Measurements from ENCODE around the gene GPR42. TPM values are rescaled to one million over a fixed set of nuclear protein-coding genes. Genes with fewer than 3 reads are reported as not detected.

GPR42 gene
- total RNA-seq, 1 donor from 2014 or later = not detected

- intact Hi-C loops (cut with micrococcal nuclease) = no loop called here
- DNase-seq = no peak
- no peak for ATAC-seq
These were observed 37.7 kb downstream of the GPR42 start for GRCh38 chr19:35408284-35409171.

GRCh38 chr19:35409191-35409590 is 38.3 kb downstream of the GPR42 start:
- DNase-seq = no peak
- intact Hi-C loops (cut with micrococcal nuclease) = no loop called here

GRCh38 chr19:35410487-35410886 is 39.6 kb downstream of the GPR42 start:
- intact Hi-C loops (cut with micrococcal nuclease) = no loop called here
- DNase-seq = no peak
- no peak for ATAC-seq

More at GRCh38 chr19:35409191-35409590, 38.3 kb downstream of the GPR42 start:
- ATAC-seq = no peak

GRCh38 chr19:35414442-35414841 is 43.6 kb downstream of the GPR42 start:
- no peak for ATAC-seq
- DNase-seq = no peak
- intact Hi-C loops (cut with micrococcal nuclease) = no loop called here

- no peak for DNase-seq
- intact Hi-C loops (cut with micrococcal nuclease) = no loop called here
- no peak for ATAC-seq
These were observed 45.5 kb downstream of the GPR42 start for GRCh38 chr19:35416331-35416730.

GRCh38 chr19:35417278-35417677 is 46.4 kb downstream of the GPR42 start:
- intact Hi-C loops (cut with micrococcal nuclease) = no loop called here
- no peak for DNase-seq

GRCh38 chr19:35417713-35418534 is 47.1 kb downstream of the GPR42 start:
- ATAC-seq (no peak), DNase-seq (no peak)
- intact Hi-C loops (cut with micrococcal nuclease) = no loop called here

More at GRCh38 chr19:35417278-35417677, 46.4 kb downstream of the GPR42 start:
- ATAC-seq = no peak

GRCh38 chr19:35419046-35419445 is 48.2 kb downstream of the GPR42 start:
- intact Hi-C loops (cut with micrococcal nuclease) = no loop called here
- ATAC-seq (no peak), DNase-seq (no peak)

- intact Hi-C loops (cut with micrococcal nuclease) = no loop called here
- DNase-seq (no peak), ATAC-seq (no peak)
These were observed 48.9 kb downstream of the GPR42 start for GRCh38 chr19:35419805-35420204.

- ATAC-seq (no peak), DNase-seq (no peak)
- intact Hi-C loops (cut with micrococcal nuclease) = no loop called here
These were observed 50.5 kb downstream of the GPR42 start for GRCh38 chr19:35421362-35421761.

Small RNA genes lying within 50 kb of the gene (microRNA-seq; reads per million reads assigned to microRNA genes)
- gene MIR5196 (ENCODE audit: borderline number of aligned reads) = not detected

Other genes starting within 250 kb of the GPR42 start
- 9.0 TPM for gene LGI4, start 236.0 kb upstream of the GPR42 start, total RNA-seq
- gene FXYD1, start 232.2 kb upstream of the GPR42 start, total RNA-seq = 489 TPM
- gene FXYD7, start 227.8 kb upstream of the GPR42 start, total RNA-seq = not detected
- gene FXYD5, start 216.3 kb upstream of the GPR42 start, total RNA-seq = 21.2 TPM
- gene FAM187B, start 142.3 kb upstream of the GPR42 start, total RNA-seq = not detected
- gene LSR, start 122.1 kb upstream of the GPR42 start, total RNA-seq = 6.1 TPM
- 170 TPM for gene USF2, start 102.1 kb upstream of the GPR42 start, total RNA-seq
- gene HAMP, start 88.5 kb upstream of the GPR42 start, total RNA-seq = not detected
- not detected for gene MAG, start 78.9 kb upstream of the GPR42 start, total RNA-seq
- 0.52 TPM for gene CD22, start 41.9 kb upstream of the GPR42 start, total RNA-seq
- not detected for gene FFAR1, start 23.2 kb upstream of the GPR42 start, total RNA-seq
- gene FFAR3, start 12.6 kb upstream of the GPR42 start, total RNA-seq = not detected
- gene FFAR2, start 77.2 kb downstream of the GPR42 start, total RNA-seq = 0.27 TPM
- not detected for gene KRTDAP, start 119.4 kb downstream of the GPR42 start, total RNA-seq
- gene DMKN, start 142.6 kb downstream of the GPR42 start, total RNA-seq = 16.1 TPM
- gene SBSN, start 157.2 kb downstream of the GPR42 start, total RNA-seq = not detected
- gene GAPDHS, start 162.4 kb downstream of the GPR42 start, total RNA-seq = not detected
- gene TMEM147, start 174.6 kb downstream of the GPR42 start, total RNA-seq = 84.4 TPM
- gene ATP4A, start 192.6 kb downstream of the GPR42 start, total RNA-seq = not detected
- not detected for gene PMIS2, start 215.1 kb downstream of the GPR42 start, total RNA-seq
- 3.9 TPM for gene HAUS5, start 241.7 kb downstream of the GPR42 start, total RNA-seq

Data from left ventricle myocardium superior (tissue), 1 donor.